Measurements from ENCODE around the gene CORO7.

DNA sequence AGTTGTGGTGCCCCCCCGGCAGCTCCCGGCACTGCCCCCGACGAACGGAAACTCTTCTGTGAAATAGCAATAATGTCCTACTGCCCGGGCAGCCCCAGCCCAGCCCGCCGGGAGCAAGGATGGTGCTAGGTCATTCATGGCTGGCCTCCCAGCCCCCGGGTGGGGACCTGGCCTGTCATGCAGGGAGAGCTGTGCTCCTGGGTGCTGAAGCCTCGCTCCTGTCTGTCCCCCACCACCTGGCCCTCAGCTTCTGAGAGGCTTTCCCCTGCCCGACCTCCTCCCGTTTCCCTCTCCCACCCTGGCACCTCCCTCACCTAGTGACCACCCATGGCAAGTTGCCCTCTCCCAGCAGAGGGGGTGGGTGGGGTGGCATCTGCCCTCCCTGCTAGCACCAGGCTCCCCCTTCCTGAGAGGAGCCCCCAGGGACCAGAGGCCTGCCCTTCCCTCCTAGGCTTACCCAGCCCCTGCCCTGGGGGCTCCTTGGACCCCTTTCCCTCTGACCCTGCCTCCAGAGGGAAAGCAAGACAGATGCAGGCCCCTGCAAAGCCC lies 78.8 kb downstream of the CORO7 start:
- no peak for TF ChIP-seq FOXM1 (IDR thresholded peaks at IDR 0.05; ENCODE audit: borderline replicate concordance)
- no peak for TF ChIP-seq ELF4 (IDR thresholded peaks at IDR 0.05)
- TF ChIP-seq FOXA1 (IDR thresholded peaks at IDR 0.05), result no peak
- TF ChIP-seq SP1 (IDR thresholded peaks at IDR 0.05), result no peak
- TF ChIP-seq ARNT (IDR thresholded peaks at IDR 0.05), result no peak
- TF ChIP-seq HDGF (IDR thresholded peaks at IDR 0.05; ENCODE audit: borderline replicate concordance), result no peak
- no peak for TF ChIP-seq FOXK2 (IDR thresholded peaks at IDR 0.05)
- TF ChIP-seq, protein P1, sequence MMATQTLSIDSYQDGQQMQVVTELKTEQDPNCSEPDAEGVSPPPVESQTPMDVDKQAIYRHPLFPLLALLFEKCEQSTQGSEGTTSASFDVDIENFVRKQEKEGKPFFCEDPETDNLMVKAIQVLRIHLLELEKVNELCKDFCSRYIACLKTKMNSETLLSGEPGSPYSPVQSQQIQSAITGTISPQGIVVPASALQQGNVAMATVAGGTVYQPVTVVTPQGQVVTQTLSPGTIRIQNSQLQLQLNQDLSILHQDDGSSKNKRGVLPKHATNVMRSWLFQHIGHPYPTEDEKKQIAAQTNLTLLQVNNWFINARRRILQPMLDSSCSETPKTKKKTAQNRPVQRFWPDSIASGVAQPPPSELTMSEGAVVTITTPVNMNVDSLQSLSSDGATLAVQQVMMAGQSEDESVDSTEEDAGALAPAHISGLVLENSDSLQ (IDR thresholded peaks at IDR 0.05), result no peak
- no peak for TF ChIP-seq BHLHE40 (IDR thresholded peaks at IDR 0.05; ENCODE audit: borderline replicate concordance)
- TF ChIP-seq TARDBP (IDR thresholded peaks at IDR 0.05), result no peak
- TF ChIP-seq L3MBTL2 (conservative IDR thresholded peaks at IDR 0.05), result no peak
- no peak for TF ChIP-seq SUZ12 (IDR thresholded peaks at IDR 0.05)
- no peak for TF ChIP-seq NFRKB (IDR thresholded peaks at IDR 0.05)
